DMS114 treated with DMSO at 0.1 percent for 48 hours (cell line): ENCODE data around the gene KLF4.
"Not testable (repeated sequence)": the region's sequence is repeated elsewhere in the genome, so short reads cannot be mapped to it uniquely, and the experiment has no call there.

Experiments
- DNase-seq: peaks from one replicate; lab custom pipeline; 2025; ENCODE audit not compliant: unreplicated experiment; lab: John Stamatoyannopoulos, UW

The KLF4 gene

GRCh38 chr9:107489687-107490605, at the start of gene KLF4:
TSS of gene KLF4 (minus strand) at chr9:107489769. CDS start at chr9:107489172, 597 bp downstream.
- peak; percentile 61 for DNase-seq

GRCh38 chr9:107536462-107536861, 46.9 kb upstream of the KLF4 start:
- no peak for DNase-seq

GRCh38 chr9:107534510-107535078, 45.0 kb upstream of the KLF4 start:
- DNase-seq = no peak

GRCh38 chr9:107530679-107531078, 41.1 kb upstream of the KLF4 start:
- no peak for DNase-seq

GRCh38 chr9:107528686-107529085, 39.1 kb upstream of the KLF4 start:
- DNase-seq = no peak

GRCh38 chr9:107523539-107523938, 34.0 kb upstream of the KLF4 start:
- no peak for DNase-seq

- no peak for DNase-seq
Measured at GRCh38 chr9:107520186-107520585, 30.6 kb upstream of the KLF4 start.

GRCh38 chr9:107518037-107518807, 28.7 kb upstream of the KLF4 start:
- DNase-seq = no peak

GRCh38 chr9:107513464-107514100, 24.0 kb upstream of the KLF4 start:
- no peak for DNase-seq

GRCh38 chr9:107504585-107505455, 15.3 kb upstream of the KLF4 start:
- DNase-seq = no peak

- DNase-seq = no peak
Measured at GRCh38 chr9:107502464-107502863, 12.9 kb upstream of the KLF4 start.

GRCh38 chr9:107500421-107501200, 11.0 kb upstream of the KLF4 start:
- DNase-seq = not testable (repeated sequence)

GRCh38 chr9:107496976-107497375, 7.4 kb upstream of the KLF4 start:
- DNase-seq = no peak

- DNase-seq = no peak
Measured at GRCh38 chr9:107492381-107492970, 2.9 kb upstream of the KLF4 start.

- DNase-seq = no peak
Measured at GRCh38 chr9:107491081-107492053, 1.8 kb upstream of the KLF4 start.

GRCh38 chr9:107490606-107490970, 1.0 kb upstream of the KLF4 start:
- DNase-seq = not testable (repeated sequence)

GRCh38 chr9:107489144-107489673, 360 bp downstream of the KLF4 start:
- no peak for DNase-seq
